ENCODE measurements around the gene EMC9.
A peak's percentile ranks its signal among the peaks of the same experiment; 100 is the strongest.

Gene EMC9

GRCh38 chr14:24151404-24152080 lies 10.2 kb upstream of the EMC9 start:
- no peak overlapping the region for H3K4me3 ChIP-seq (ENCODE audit: low read length)
- no peak for DNase-seq (ENCODE audit: low read depth, low spot score)

GRCh38 chr14:24150993-24151392 lies 9.6 kb upstream of the EMC9 start:
- no peak overlapping the region for H3K4me3 ChIP-seq (ENCODE audit: low read length)
- no peak for DNase-seq (ENCODE audit: low read depth, low spot score)

DNA sequence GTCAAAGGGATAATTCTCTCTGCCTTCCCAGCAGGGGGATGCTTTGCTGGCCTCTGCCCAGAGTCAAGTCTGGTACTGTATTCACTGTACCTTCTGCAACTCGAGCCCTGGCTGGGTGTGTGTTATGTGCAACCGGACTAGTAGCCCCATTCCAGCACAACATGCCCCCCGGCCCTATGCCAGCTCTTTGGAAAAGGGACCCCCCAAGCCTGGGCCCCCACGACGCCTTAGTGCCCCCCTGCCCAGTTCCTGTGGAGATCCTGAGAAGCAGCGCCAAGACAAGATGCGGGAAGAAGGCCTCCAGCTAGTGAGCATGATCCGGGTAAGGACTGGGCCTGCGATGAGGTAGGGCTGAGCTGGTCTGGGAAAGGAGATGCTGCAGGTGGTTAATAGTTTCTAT lies 9.2 kb upstream of the EMC9 start:
- H3K4me3 ChIP-seq (ENCODE audit: low read length), result no peak overlapping the region
- no peak for DNase-seq (ENCODE audit: low read depth, low spot score)

- no peak for DNase-seq (ENCODE audit: low read depth, low spot score)
- no peak overlapping the region for H3K4me3 ChIP-seq (ENCODE audit: low read length)
These were observed 8.7 kb upstream of the EMC9 start for GRCh38 chr14:24150061-24150460.

- no peak for DNase-seq (ENCODE audit: low read depth, low spot score)
- no peak overlapping the region for H3K4me3 ChIP-seq (ENCODE audit: low read length)
These were observed 8.0 kb upstream of the EMC9 start for GRCh38 chr14:24149302-24149969.

DNA sequence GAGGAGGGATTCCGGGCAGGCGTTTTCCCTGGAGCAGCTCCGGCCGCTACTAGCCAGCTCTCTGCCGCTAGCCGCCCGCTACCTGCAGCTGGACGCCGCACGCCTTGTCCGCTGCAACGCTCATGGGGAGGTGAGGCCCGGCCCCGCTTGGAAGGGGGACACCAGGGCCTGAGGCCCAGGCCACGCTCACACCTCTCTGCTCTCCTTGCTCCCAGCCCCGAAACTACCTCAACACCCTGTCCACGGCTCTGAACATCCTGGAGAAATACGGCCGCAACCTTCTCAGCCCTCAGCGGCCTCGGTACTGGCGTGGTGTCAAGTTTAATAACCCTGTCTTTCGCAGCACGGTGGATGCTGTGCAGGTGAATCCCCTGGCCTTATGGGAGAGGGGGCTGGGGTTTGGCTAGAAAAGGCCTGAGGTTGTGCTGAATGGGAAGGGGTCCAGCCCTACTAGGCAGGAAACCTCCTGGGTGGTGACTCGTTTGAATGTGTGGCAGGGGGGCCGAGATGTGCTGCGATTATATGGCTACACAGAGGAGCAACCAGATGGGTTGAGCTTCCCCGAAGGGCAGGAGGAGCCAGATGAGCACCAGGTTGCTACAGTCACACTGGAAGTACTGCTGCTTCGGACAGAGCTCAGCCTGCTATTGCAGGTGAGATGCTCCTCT lies 6.5 kb upstream of the EMC9 start:
- DNase-seq (ENCODE audit: low read depth, low spot score), result no peak
- peak overlapping the region; percentile 97 for H3K4me3 ChIP-seq (ENCODE audit: low read length)

DNA sequence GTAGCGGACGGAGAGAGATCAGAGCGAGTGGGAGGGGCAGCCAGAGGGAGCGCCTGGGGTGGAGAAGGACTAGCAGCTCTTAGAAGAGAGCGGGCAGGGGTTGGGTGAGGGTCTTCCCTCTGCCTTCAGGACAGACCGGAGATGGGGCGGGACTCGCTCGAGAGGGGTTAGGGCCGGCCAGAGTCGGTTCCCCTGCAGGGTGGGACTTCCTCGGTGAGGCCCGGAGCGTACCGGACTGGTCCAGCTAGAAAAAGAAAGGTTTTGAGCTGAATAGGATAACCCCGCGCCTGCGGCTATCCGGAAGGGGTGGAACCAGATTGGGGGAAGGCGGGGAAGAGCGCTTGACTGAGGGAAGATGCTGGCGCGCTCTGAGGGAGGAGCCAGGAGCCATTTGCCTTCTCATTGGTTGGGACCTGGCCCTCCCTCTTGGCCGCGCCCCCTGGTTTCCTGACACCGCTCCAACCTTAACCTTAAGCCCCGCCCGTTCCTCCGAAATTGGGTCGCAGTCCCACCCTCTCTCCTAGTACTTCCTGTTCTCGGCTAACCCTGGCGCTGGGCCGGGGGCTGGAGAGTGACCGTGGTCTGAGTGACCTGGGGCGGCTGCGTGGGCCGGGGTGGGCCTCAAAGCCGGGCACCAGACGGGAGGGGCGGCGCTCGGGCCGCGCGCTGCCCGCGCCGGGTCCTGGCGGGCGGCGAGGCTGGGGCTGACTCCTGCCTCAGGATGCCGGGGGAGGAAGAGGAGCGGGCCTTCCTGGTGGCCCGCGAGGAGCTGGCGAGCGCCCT lies 5.8 kb upstream of the EMC9 start, which contains the start of gene RNF31:
RNF31 (plus strand) TSS at position 521 of the 783 bp plus-strand sequence; CDS start at position 722, 201 bp downstream.
- peak; percentile 98 for DNase-seq (ENCODE audit: low read depth, low spot score)
- peak within 1 kb of the TSS; percentile 97 for H3K4me3 ChIP-seq (ENCODE audit: low read length)

- peak within 1 kb of the TSS; percentile 97 for H3K4me3 ChIP-seq (ENCODE audit: low read length)
- peak; percentile 87 for DNase-seq (ENCODE audit: low read depth, low spot score)
These were observed 5.1 kb upstream of the EMC9 start, which contains the start of gene PSME2 for GRCh38 chr14:24146453-24146977. Gene PSME2 (minus strand): TSS chr14:24146610. CDS start chr14:24146581, 29 bp downstream.

GRCh38 chr14:24145690-24146452 lies 4.5 kb upstream of the EMC9 start:
- H3K4me3 ChIP-seq (ENCODE audit: low read length), result peak overlapping the region; percentile 97
- DNase-seq (ENCODE audit: low read depth, low spot score), result no peak

DNA sequence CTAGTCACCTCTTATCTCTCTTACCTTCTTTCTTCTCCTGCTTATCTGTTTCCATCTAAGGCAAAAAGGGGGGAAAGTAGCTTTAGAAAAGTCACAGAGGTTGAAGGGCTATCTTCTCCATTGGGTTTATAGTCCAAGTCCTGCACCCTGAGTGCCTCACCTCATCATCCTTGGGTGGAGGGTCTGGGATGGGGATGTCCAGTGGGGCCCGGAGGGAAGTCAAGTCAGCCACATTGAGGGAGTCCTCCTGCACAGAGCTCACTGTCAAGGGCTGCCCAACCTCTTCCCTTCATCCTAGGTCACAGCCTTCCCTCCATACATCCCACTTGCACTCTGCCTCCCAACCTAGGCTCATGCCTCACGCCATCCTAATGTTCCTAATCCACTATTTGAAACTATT lies 3.8 kb upstream of the EMC9 start:
- peak overlapping the region; percentile 97 for H3K4me3 ChIP-seq (ENCODE audit: low read length)
- DNase-seq (ENCODE audit: low read depth, low spot score), result no peak

- DNase-seq (ENCODE audit: low read depth, low spot score), result no peak
These were observed 3.1 kb upstream of the EMC9 start for GRCh38 chr14:24144451-24144850.

GRCh38 chr14:24143511-24143910 lies 2.1 kb upstream of the EMC9 start:
- no peak for DNase-seq (ENCODE audit: low read depth, low spot score)

More at GRCh38 chr14:24144451-24144850, 3.1 kb upstream of the EMC9 start:
- H3K4me3 ChIP-seq (ENCODE audit: low read length), result no peak overlapping the region

DNA sequence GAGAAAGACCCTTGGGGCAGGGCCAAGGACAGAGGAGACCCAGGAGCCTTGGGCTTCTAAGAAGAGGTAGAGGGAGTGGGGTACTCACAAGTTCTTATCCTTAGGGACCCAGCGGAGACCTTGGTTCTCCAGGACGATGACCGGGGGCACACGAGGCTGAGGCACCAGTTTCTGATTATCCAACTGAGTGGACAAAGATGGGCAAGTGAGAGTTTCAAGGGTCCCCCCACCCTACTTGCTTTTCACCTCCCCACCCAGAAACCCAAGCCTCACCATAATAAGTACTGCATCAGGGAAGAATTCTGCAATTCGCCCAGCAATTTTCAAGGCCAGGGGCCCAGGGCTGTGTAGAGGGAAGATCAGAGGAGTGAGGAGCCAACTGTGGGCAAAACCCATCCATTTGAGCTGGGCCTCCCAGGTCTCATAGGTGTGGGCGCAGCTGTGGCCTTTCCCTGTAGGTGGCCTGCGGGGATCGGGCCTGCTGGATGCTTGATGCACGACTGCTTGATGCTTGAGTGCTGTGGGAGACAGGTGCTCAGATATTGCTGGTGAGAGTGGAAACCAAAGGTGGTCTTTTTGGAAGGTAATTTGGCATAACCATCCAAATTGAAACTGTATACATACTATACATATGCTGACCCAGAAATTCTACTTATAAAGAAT lies 2.0 kb downstream of the EMC9 start:
- no peak overlapping the region for H3K4me3 ChIP-seq (ENCODE audit: low read length)
- no peak for DNase-seq (ENCODE audit: low read depth, low spot score)

More at GRCh38 chr14:24143511-24143910, 2.1 kb upstream of the EMC9 start:
- no peak overlapping the region for H3K4me3 ChIP-seq (ENCODE audit: low read length)

DNA sequence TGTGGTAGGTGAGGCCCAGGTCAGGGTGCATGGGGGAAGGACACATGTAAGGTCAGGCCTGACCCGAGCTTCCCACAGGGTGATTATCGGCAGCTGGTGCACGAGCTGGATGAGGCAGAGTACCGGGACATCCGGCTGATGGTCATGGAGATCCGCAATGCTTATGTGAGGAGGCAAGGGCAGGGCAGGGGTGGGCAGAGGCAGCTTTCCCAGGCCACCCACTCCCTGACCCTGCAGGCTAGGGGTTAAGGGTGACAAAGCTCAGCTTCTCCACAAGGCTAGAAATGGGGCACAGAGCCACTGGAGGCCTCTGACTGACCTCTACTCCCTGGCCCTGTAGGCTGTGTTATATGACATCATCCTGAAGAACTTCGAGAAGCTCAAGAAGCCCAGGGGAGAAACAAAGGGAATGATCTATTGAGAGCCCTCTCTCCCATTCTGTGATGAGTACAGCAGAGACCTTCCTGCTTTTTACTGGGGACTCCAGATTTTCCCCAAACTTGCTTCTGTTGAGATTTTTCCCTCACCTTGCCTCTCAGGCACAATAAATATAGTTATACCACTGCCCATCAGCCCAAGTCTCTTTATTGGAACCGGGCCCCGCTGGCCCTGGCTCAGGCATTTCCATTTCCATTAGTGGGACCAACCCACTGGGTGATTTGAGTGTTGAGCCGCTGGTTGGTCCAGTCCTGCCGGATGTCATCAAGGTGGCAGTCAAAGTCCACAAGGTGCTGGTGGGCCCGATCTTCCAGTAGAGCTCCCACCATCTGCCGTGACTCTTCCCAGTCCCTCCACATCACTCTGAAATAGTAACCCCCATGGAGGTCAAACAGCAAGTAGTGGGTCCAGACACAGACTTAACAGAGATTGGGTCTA lies 2.8 kb downstream of the EMC9 start:
- no peak overlapping the region for H3K4me3 ChIP-seq (ENCODE audit: low read length)
- no peak for DNase-seq (ENCODE audit: low read depth, low spot score)

DNA sequence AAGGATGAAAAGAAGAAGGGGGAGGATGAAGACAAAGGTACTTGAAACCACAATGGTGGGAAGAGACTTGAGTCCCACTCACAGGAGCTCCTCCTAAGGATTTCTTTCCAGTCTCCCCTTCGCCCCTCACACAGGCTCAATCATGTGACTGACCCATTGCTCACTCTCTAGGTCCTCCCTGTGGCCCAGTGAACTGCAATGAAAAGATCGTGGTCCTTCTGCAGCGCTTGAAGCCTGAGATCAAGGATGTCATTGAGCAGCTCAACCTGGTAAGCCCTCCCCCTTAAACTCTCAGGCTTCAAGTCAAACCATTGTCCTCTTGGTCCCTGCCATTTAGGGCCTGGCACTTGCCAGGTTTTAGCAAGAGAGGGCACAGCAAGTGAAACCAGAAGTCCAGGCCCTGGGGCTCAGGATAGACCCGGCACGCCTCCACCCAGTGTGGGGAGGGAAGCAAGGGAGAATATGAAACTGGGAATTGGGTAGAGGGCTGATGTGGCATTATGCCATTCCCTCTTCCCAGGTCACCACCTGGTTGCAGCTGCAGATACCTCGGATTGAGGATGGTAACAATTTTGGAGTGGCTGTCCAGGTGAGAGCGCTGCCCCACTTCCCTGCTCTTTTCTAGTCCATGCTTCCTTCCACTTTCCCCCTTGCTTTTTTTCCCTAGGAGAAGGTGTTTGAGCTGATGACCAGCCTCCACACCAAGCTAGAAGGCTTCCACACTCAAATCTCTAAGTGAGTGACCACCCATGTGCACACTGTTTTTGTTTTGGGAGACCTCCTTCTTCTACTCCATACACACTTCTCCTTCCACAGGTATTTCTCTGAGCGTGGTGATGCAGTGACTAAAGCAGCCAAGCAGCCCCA lies 3.6 kb downstream of the EMC9 start:
- no peak for DNase-seq (ENCODE audit: low read depth, low spot score)
- H3K4me3 ChIP-seq (ENCODE audit: low read length), result no peak overlapping the region

Data from Jurkat, Clone E6-1 (cell line).